ENCODE data around the gene L3MBTL4. TPM values are rescaled to one million over a fixed set of nuclear protein-coding genes. Genes with fewer than 3 reads are reported as not detected.

Gene L3MBTL4
- total RNA-seq, 4 donors from 2014 or later, result 11.3 to 16.3 (median 11.8) TPM

GRCh38 chr18:6010921-6011320 is 403.8 kb downstream of the L3MBTL4 start:
- 92 to 100% methylated on average over 1 of the region's 1 CpG for WGBS, 2 donors
- intact Hi-C loops (cut with DNase I; ENCODE audit: low total_unique reads), result no loop called here
- TF ChIP-seq CTCF (IDR thresholded peaks at IDR 0.05), result no peak
- no peak for TF ChIP-seq POLR2A (IDR thresholded peaks at IDR 0.05)

GRCh38 chr18:6010284-6010683 is 404.4 kb downstream of the L3MBTL4 start:
- DNase-seq (ENCODE audit: low spot score in 2 of 2), result no peak
- no peak for TF ChIP-seq CTCF (IDR thresholded peaks at IDR 0.05)
- no peak for TF ChIP-seq POLR2A (IDR thresholded peaks at IDR 0.05)
- intact Hi-C loops (cut with DNase I; ENCODE audit: low total_unique reads), result no loop called here
- H3K4me3 ChIP-seq (ENCODE audit: low read depth, poor library complexity, severe bottlenecking), result no peak overlapping the region
- 68 to 76% methylated on average over 5 of the region's 5 CpGs for WGBS, 2 donors

More at GRCh38 chr18:6010921-6011320, 403.8 kb downstream of the L3MBTL4 start:
- H3K4me3 ChIP-seq (ENCODE audit: low read depth, poor library complexity, severe bottlenecking), result no peak overlapping the region
- no peak for DNase-seq (ENCODE audit: low spot score in 2 of 2)

- no peak for TF ChIP-seq POLR2A (IDR thresholded peaks at IDR 0.05)
- no peak for TF ChIP-seq CTCF (IDR thresholded peaks at IDR 0.05)
- 83 to 87% methylated on average over 4 of the region's 4 CpGs for WGBS, 2 donors
These were observed 405.0 kb downstream of the L3MBTL4 start for GRCh38 chr18:6009756-6010155.

GRCh38 chr18:6004683-6005082 is 410.0 kb downstream of the L3MBTL4 start:
- no peak for TF ChIP-seq CTCF (IDR thresholded peaks at IDR 0.05)
- no peak for TF ChIP-seq POLR2A (IDR thresholded peaks at IDR 0.05)
- 76 to 87% methylated on average over 3 of the region's 3 CpGs for WGBS, 2 donors
- intact Hi-C loops (cut with DNase I; ENCODE audit: low total_unique reads), result no loop called here
- DNase-seq (ENCODE audit: low spot score in 2 of 2), result no peak
- no peak overlapping the region for H3K4me3 ChIP-seq (ENCODE audit: low read depth, poor library complexity, severe bottlenecking)

More at GRCh38 chr18:6009756-6010155, 405.0 kb downstream of the L3MBTL4 start:
- intact Hi-C loops (cut with DNase I; ENCODE audit: low total_unique reads), result no loop called here
- DNase-seq (ENCODE audit: low spot score in 2 of 2), result no peak
- H3K4me3 ChIP-seq (ENCODE audit: low read depth, poor library complexity, severe bottlenecking), result no peak overlapping the region

GRCh38 chr18:6004119-6004518 is 410.6 kb downstream of the L3MBTL4 start:
- no peak overlapping the region for H3K4me3 ChIP-seq (ENCODE audit: low read depth, poor library complexity, severe bottlenecking)
- TF ChIP-seq POLR2A (IDR thresholded peaks at IDR 0.05) (no peak), CTCF (IDR thresholded peaks at IDR 0.05) (no peak)
- WGBS, 2 donors, result 82 to 83% methylated on average over 3 of the region's 3 CpGs
- DNase-seq (ENCODE audit: low spot score in 2 of 2), result no peak
- intact Hi-C loops (cut with DNase I; ENCODE audit: low total_unique reads), result no loop called here

DNA sequence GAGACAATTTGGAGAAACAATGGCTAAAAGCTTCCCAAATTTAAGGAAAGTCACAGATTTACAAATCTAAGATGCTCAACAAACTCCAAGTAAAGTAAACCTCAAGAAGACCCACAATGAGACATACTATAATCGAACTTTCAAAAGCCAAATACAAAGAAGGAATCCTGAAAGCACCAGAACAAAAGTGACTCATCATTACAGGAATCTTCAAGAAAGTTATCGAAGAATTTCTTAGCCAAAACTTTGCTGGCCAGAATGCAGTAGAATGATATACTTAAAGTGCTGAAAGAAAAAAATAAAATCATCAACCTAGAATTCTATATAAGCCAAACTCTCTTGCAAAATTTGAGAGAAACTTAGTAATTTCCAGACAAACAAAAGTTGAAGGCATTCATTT is 412.8 kb downstream of the L3MBTL4 start:
- intact Hi-C loops (cut with DNase I; ENCODE audit: low total_unique reads), result no loop called here
- no peak for DNase-seq (ENCODE audit: low spot score in 2 of 2)
- TF ChIP-seq POLR2A (IDR thresholded peaks at IDR 0.05) (no peak), CTCF (IDR thresholded peaks at IDR 0.05) (no peak)
- WGBS, 2 donors, result 84 to 85% methylated on average over 2 of the region's 2 CpGs
- H3K4me3 ChIP-seq (ENCODE audit: low read depth, poor library complexity, severe bottlenecking), result no peak overlapping the region
